Measurements from ENCODE around the gene SEC63.
A peak's percentile ranks its signal among the peaks of the same experiment; 100 is the strongest.
"Not testable (repeated sequence)": the region's sequence is repeated elsewhere in the genome, so short reads cannot be mapped to it uniquely, and the experiment has no call there.

SEC63 gene

DNA sequence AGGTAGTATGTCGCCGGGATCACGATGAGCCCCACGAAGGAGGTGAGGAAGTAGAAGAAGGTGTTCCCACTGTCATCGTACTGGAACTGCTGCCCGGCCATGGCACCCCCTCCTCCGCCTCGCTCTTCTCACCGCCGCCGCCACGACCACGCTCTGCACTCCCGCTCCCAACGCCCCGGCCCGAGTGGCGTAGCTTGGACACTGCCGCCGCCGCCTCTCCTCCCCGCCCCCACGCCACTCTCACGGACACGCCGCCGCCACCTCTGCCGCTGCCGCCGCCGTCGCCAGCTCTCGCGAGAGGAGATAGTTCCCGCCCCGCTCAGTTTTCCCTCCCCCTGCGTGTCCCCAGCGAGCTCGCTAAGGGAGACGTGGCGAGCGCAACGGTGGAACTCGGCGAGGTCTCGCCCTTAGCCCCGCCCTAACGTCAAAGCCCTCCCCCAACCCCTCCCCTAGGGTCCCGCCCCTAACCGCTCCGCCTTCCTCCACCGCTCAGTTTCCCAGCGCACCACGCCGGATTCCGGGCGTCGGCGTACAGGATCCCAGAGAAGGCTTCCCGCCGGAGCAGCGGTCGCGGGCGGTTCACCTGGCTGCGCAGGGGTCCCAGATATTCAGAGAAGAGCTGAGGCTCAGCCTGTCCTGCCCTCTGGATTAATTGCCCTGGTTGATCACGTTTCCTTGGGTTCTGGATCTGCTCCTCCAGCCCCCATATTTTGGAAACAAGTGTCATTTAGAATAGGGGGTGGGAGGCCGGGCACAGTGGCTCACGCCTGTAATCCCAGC is at the start of gene SEC63:
TSS of gene SEC63 (minus strand) at position 300 of the 780 bp plus-strand sequence. CDS start at position 101, 199 bp downstream.
- peak; percentile 97 to 98 for DNase-seq

- no peak for DNase-seq
These were observed 48.0 kb upstream of the SEC63 start for GRCh38 chr6:108005961-108006360.

GRCh38 chr6:108004861-108005260 is 46.9 kb upstream of the SEC63 start:
- no peak for DNase-seq

DNA sequence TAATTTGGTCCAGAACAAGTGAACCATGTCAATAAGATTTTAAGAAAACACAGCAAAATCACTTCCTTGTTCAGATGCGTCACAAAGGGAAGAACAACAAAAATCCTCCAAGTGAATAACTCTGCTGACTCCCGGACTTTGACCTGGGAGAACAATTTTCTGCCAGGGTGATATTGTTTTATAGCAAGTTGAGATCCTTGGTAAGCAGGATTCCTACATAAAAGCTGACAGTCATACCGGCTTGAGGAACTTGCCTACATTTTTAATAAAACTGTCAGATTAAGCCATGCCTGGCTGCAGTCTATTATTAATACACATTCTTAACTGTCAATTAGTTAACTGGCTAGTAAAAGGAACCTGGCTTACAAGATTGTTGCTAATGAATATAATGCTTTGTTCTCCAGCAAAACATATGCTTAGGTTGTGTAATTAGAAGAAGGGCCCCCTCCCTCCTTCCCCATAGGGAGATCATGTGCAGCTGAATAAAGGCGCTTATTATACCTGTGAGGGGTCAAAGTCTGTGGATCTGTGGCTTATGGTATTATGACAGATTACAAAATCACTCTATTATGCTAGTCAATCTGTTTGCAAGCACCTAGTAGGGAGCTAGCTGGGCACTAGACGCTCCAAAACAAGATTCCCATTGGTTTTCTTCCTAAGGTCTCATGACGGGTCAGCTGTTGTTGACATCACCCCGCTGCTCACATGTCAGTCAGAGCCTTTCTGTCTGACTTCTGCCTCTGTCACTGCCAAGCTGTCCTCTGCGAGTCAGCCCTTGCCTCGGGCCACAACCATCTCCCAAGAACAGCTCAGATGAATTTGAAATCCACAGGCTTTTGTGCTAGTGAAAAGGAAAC is 44.6 kb upstream of the SEC63 start:
- DNase-seq = no peak

DNA sequence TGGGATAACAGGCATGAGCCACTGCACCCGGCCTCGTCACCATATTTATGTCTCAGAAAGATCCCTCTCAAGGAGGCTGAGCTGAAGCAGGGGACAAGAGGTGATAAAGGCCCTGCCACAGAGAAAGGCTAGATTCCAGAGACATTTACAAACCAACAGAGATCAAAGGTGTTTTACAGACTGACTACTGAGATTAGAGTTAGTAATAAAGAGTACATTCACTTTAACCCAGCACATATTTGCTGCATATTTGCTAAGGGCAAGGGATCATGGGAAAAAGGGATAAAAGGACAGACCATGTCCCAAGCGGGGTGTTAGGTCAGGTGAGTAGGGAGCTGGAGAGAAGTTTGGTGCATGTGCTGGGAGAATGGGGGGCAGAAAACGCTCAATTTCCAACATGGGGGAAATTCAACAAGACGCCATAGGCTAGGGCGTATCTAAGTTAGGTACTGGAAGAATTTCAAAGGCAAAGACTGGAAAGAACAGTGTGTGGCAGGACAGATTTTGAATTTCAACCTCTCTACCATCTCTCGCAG is 43.8 kb upstream of the SEC63 start:
- no peak for DNase-seq

GRCh38 chr6:108000259-108000658 is 42.3 kb upstream of the SEC63 start:
- not testable (repeated sequence) for DNase-seq

GRCh38 chr6:107999341-107999740 is 41.3 kb upstream of the SEC63 start:
- DNase-seq = no peak

GRCh38 chr6:107991772-107992550 is 34.0 kb upstream of the SEC63 start:
- DNase-seq = no peak

DNA sequence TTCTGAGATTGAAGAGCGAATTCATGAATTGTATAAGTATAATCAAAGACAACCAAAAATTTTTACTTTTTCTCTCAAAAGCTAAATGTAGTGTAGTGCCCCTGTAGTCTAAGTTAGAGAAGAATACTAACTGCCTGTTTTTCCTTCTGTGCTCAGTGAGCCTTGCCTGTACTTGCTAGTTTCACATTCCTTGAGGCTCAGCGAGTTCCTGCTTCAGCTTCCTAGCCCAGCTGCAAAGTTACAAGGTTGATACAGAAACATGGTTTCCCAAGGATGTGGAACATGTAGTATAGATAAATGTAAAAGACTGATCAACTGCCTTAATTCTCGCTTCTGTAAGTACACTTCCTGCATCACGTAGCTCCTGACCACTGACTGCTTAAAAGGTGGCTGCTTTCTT is 33.1 kb upstream of the SEC63 start:
- no peak for DNase-seq

- not testable (repeated sequence) for DNase-seq
These were observed 32.6 kb upstream of the SEC63 start for GRCh38 chr6:107990587-107990986.

GRCh38 chr6:107989166-107990094 is 31.4 kb upstream of the SEC63 start:
- no peak for DNase-seq

DNA sequence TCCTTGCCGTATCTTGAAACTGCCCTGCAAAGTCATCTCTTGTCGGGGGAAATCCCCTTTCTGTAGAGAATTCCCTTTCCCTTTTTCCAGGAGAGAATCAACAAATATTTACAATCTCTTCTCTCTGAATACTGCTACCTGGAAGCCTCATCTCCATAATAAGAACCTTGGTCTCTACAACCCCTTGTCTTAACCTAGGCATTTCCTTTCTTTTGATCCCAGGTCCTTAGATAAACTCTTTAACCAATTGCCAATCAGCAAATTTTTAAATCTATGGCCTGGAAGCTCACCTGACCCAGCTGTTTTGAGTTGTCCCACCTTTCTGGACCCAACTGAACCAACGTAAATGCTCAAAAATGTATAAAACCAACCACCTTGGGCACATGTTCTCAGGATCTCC is 30.6 kb upstream of the SEC63 start:
- no peak for DNase-seq

DNA sequence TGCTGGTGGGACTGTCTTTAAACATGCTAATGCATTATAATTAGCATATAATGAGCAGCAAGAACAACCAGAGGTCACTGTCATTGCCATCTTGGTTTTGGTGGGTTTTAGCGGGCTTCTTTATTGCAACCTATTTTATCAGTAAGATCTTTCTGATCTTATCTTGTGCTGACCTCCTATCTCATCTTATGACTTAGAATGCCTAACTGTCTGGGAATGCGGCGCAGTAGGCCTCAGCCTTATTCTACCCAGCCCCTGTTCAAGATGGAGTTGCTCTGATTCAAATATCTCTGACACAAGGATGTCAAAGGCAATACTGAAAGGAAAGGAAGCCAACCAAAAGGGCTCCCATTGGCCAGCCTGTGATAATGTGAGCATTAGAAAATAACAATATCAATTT is 29.8 kb upstream of the SEC63 start:
- no peak for DNase-seq

- no peak for DNase-seq
These were observed 27.7 kb upstream of the SEC63 start for GRCh38 chr6:107985701-107986100.

- DNase-seq = no peak
These were observed 25.8 kb upstream of the SEC63 start for GRCh38 chr6:107983811-107984210.

DNA sequence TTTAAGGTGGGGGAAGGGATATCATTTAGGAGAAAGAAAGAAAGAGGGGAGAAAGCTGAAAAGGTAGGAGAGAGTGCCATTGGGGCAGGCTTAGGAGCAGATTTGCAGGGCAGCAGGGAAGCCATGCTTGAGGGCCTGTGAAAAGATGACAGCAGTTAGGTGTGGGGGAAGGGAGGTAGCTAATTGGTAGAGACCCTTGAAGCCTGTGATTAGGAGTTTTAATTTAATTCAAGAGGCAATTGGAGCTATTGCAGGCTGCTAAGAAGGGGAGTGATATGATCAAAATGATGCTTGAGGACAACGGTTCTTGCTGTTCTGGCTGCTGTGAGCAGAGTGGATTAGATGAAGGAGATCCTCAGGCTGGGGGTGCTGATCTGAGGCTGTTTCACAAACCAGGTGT is 24.5 kb upstream of the SEC63 start:
- no peak for DNase-seq

DNA sequence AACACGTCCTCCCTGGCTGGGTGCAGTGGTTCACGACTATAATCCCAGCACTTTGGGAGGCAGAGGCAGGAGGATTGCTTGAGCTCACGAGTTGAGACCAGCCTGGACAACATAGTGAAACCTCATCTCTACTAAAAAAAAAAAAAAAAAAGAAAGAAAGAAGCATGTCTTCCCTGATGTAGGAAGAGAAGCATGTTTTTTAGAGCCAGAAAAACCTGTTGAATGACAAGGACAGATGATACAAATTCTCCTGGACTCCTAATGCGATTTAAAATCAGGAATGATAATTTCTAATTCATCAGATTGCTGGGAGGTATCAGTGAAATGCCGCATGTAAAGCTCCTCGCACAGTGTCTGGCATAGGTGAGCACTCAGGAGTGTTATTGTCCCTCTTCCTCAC is 23.7 kb upstream of the SEC63 start:
- DNase-seq = no peak

DNA sequence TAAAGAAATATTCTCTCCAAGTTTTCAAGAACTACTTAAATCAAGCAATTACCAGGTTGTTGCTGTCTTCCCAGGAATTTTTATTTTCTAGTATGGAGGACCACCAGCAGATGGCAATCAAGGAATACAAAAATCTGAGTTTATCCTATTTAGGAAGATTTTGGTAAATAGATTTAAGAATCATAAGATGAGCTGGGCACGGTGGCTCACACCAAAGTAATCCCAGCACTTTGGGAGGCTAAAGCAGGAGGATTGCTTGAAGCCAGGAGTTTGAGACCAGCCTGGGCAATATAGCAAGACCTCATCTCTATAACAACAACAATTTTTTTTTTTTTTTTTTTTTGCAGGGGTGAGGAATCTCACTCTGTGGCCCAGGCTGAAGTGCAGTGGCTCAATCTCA is 19.3 kb upstream of the SEC63 start:
- no peak for DNase-seq

- DNase-seq = no peak
These were observed 18.3 kb upstream of the SEC63 start for GRCh38 chr6:107976155-107976783.

GRCh38 chr6:107973594-107973993 is 15.6 kb upstream of the SEC63 start:
- no peak for DNase-seq

- no peak for DNase-seq
These were observed 14.5 kb upstream of the SEC63 start for GRCh38 chr6:107972413-107973096.

Data from CD4-positive, alpha-beta T cell treated with Interleukin-1 beta for 1 hour (primary cell).